ENCODE measurements around the gene HHLA2.
"Not testable (repeated sequence)": the region's sequence is repeated elsewhere in the genome, so short reads cannot be mapped to it uniquely, and the experiment has no call there.

The HHLA2 gene

GRCh38 chr3:108343491-108343890, 47.1 kb downstream of the HHLA2 start:
- Histone ChIP-seq H3K9me3 (ENCODE audit: control insufficient read depth in 1 of 2, low read length in 2 of 2) (no peaks in the 10 kb centered on the region), H3K4me1 (ENCODE audit: control insufficient read depth in 1 of 2, insufficient read depth in 2 of 2, low read length in 2 of 2) (no peaks in the 10 kb centered on the region), H3K27me3 (ENCODE audit: low read depth, low read length) (no peaks in the 10 kb centered on the region), H3K27ac (ENCODE audit: low read length) (no peak overlapping the region), H3K4me3 (ENCODE audit: low read depth in 1 of 2, low read length in 2 of 2) (no peak overlapping the region), H3K36me3 (ENCODE audit: control insufficient read depth in 1 of 2, insufficient read depth in 2 of 2, low read length in 2 of 2) (no peaks in the 10 kb centered on the region)

- Histone ChIP-seq H3K4me1 (ENCODE audit: control insufficient read depth in 1 of 2, insufficient read depth in 2 of 2, low read length in 2 of 2) (no peaks in the 10 kb centered on the region), H3K9me3 (ENCODE audit: control insufficient read depth in 1 of 2, low read length in 2 of 2) (no peaks in the 10 kb centered on the region), H3K27ac (ENCODE audit: low read length) (no peak overlapping the region), H3K4me3 (ENCODE audit: low read depth in 1 of 2, low read length in 2 of 2) (no peak overlapping the region), H3K27me3 (ENCODE audit: low read depth, low read length) (no peaks in the 10 kb centered on the region), H3K36me3 (ENCODE audit: control insufficient read depth in 1 of 2, insufficient read depth in 2 of 2, low read length in 2 of 2) (no peaks in the 10 kb centered on the region)
Observed at GRCh38 chr3:108345492-108346205, 49.3 kb downstream of the HHLA2 start.

GRCh38 chr3:108346301-108347227, 50.2 kb downstream of the HHLA2 start:
- Histone ChIP-seq H3K36me3 (ENCODE audit: control insufficient read depth in 1 of 2, insufficient read depth in 2 of 2, low read length in 2 of 2) (no peaks in the 10 kb centered on the region), H3K27ac (ENCODE audit: low read length) (no peak overlapping the region), H3K9me3 (ENCODE audit: control insufficient read depth in 1 of 2, low read length in 2 of 2) (no peaks in the 10 kb centered on the region), H3K4me3 (ENCODE audit: low read depth in 1 of 2, low read length in 2 of 2) (no peak overlapping the region), H3K27me3 (ENCODE audit: low read depth, low read length) (no peaks in the 10 kb centered on the region), H3K4me1 (ENCODE audit: control insufficient read depth in 1 of 2, insufficient read depth in 2 of 2, low read length in 2 of 2) (no peaks in the 10 kb centered on the region)

DNA sequence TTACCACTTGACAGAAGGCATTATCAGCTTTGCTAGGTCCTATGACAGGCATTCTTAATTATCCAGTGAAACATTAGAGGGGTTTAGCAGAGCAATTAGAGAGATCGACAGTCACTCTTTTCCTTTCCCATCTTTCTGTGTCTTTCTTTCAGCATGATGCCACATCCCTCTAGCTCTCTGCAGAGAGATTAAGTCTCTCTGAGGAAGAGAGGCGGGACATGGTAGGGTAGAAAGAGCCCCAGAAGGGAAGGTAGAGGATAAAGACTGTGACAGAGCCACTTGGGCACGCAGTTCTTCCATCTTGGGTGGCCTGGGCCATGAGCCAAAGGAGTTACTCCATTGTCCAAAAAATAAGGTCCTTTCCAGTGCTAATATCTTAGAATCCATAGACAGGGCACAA, 55.8 kb downstream of the HHLA2 start:
- H3K4me3 ChIP-seq (ENCODE audit: low read depth in 1 of 2, low read length in 2 of 2), result no peak overlapping the region
- no peaks in the 10 kb centered on the region for H3K27me3 ChIP-seq (ENCODE audit: low read depth, low read length)
- H3K4me1 ChIP-seq (ENCODE audit: control insufficient read depth in 1 of 2, insufficient read depth in 2 of 2, low read length in 2 of 2), result no peaks in the 10 kb centered on the region
- H3K9me3 ChIP-seq (ENCODE audit: control insufficient read depth in 1 of 2, low read length in 2 of 2), result no peaks in the 10 kb centered on the region
- H3K36me3 ChIP-seq (ENCODE audit: control insufficient read depth in 1 of 2, insufficient read depth in 2 of 2, low read length in 2 of 2), result no peaks in the 10 kb centered on the region
- H3K27ac ChIP-seq (ENCODE audit: low read length), result no peak overlapping the region

- Histone ChIP-seq H3K27me3 (ENCODE audit: low read depth, low read length) (no peaks in the 10 kb centered on the region), H3K27ac (ENCODE audit: low read length) (no peak overlapping the region)
Observed at GRCh38 chr3:108354562-108354961, 58.2 kb downstream of the HHLA2 start.

GRCh38 chr3:108357042-108357441, 60.7 kb downstream of the HHLA2 start:
- Histone ChIP-seq H3K9me3 (ENCODE audit: control insufficient read depth in 1 of 2, low read length in 2 of 2) (no peaks in the 10 kb centered on the region), H3K27me3 (ENCODE audit: low read depth, low read length) (no peaks in the 10 kb centered on the region), H3K36me3 (ENCODE audit: control insufficient read depth in 1 of 2, insufficient read depth in 2 of 2, low read length in 2 of 2) (no peaks in the 10 kb centered on the region), H3K27ac (ENCODE audit: low read length) (no peak overlapping the region), H3K4me3 (ENCODE audit: low read depth in 1 of 2, low read length in 2 of 2) (no peak overlapping the region), H3K4me1 (ENCODE audit: control insufficient read depth in 1 of 2, insufficient read depth in 2 of 2, low read length in 2 of 2) (no peaks in the 10 kb centered on the region)

More at GRCh38 chr3:108354562-108354961, 58.2 kb downstream of the HHLA2 start:
- H3K9me3 ChIP-seq (ENCODE audit: control insufficient read depth in 1 of 2, low read length in 2 of 2), result no peaks in the 10 kb centered on the region
- H3K4me3 ChIP-seq (ENCODE audit: low read depth in 1 of 2, low read length in 2 of 2), result no peak overlapping the region
- no peaks in the 10 kb centered on the region for H3K4me1 ChIP-seq (ENCODE audit: control insufficient read depth in 1 of 2, insufficient read depth in 2 of 2, low read length in 2 of 2)
- H3K36me3 ChIP-seq (ENCODE audit: control insufficient read depth in 1 of 2, insufficient read depth in 2 of 2, low read length in 2 of 2), result no peaks in the 10 kb centered on the region

DNA sequence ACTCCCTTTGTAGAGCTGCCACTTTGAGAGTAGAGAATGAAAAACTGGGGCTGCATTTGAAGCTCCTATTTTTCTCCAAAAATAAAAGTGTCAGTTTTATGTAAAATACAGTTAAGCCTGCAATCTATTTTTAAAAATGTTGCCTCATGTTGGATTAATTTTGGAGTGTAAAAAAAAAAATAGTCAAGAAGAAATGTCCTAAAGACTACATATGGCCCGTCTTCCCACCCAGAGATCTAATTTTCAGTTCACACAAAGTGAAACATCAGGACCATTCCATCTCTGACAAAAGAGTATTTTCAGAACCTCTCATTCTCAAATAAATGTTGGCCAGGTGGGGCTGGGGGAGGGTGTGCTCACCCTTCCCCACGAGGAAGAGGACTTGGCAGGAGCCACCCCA, 62.7 kb downstream of the HHLA2 start:
- Histone ChIP-seq H3K27me3 (ENCODE audit: low read depth, low read length) (no peaks in the 10 kb centered on the region), H3K4me3 (ENCODE audit: low read depth in 1 of 2, low read length in 2 of 2) (no peak overlapping the region), H3K36me3 (ENCODE audit: control insufficient read depth in 1 of 2, insufficient read depth in 2 of 2, low read length in 2 of 2) (no peaks in the 10 kb centered on the region), H3K27ac (ENCODE audit: low read length) (no peak overlapping the region), H3K9me3 (ENCODE audit: control insufficient read depth in 1 of 2, low read length in 2 of 2) (no peaks in the 10 kb centered on the region), H3K4me1 (ENCODE audit: control insufficient read depth in 1 of 2, insufficient read depth in 2 of 2, low read length in 2 of 2) (no peaks in the 10 kb centered on the region)

DNA sequence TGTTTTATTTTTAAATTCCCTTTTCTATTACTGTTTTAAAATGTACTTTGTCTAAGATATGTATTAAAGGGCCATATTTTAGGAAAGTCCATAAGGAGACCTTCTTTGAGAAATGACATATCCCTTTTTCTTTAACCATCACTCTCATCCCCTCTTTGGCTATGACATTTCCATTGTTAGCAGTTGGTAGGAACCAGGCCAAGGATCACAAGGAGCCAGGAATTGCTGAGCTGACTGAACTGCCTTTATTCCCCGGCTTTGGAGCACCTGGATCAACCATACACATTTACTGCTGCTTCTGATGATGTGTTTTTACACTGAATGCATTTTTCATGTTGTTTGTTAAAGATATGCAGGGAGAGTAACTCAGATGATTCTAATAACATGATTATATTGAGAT, 79.7 kb downstream of the HHLA2 start:
- Histone ChIP-seq H3K36me3 (ENCODE audit: control insufficient read depth in 1 of 2, insufficient read depth in 2 of 2, low read length in 2 of 2) (no peaks in the 10 kb centered on the region), H3K27ac (ENCODE audit: low read length) (no peak overlapping the region), H3K27me3 (ENCODE audit: low read depth, low read length) (no peaks in the 10 kb centered on the region), H3K4me3 (ENCODE audit: low read depth in 1 of 2, low read length in 2 of 2) (no peak overlapping the region), H3K9me3 (ENCODE audit: control insufficient read depth in 1 of 2, low read length in 2 of 2) (no peaks in the 10 kb centered on the region), H3K4me1 (ENCODE audit: control insufficient read depth in 1 of 2, insufficient read depth in 2 of 2, low read length in 2 of 2) (no peaks in the 10 kb centered on the region)

DNA sequence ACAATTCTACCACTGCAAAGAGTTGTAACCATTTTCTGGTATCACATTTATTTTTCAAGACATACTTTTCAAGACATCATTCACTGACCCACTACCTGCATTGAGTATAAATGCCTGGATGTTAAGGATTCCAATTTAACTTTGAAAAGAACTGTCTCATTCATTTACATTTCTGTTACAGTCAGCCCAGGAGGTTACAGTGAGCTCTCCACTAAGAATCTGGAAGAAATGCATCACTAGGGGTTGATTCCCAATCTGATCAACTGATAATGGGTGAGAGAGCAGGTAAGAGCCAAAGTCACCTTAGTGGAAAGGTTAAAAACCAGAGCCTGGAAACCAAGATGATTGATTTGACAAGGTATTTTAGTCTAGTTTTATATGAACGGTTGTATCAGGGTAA, 81.0 kb downstream of the HHLA2 start:
- Histone ChIP-seq H3K27me3 (ENCODE audit: low read depth, low read length) (no peaks in the 10 kb centered on the region), H3K9me3 (ENCODE audit: control insufficient read depth in 1 of 2, low read length in 2 of 2) (no peaks in the 10 kb centered on the region), H3K4me1 (ENCODE audit: control insufficient read depth in 1 of 2, insufficient read depth in 2 of 2, low read length in 2 of 2) (no peaks in the 10 kb centered on the region), H3K27ac (ENCODE audit: low read length) (no peak overlapping the region), H3K36me3 (ENCODE audit: control insufficient read depth in 1 of 2, insufficient read depth in 2 of 2, low read length in 2 of 2) (no peaks in the 10 kb centered on the region), H3K4me3 (ENCODE audit: low read depth in 1 of 2, low read length in 2 of 2) (no peak overlapping the region)

- H3K9me3 ChIP-seq (ENCODE audit: control insufficient read depth in 1 of 2, low read length in 2 of 2), result no peaks in the 10 kb centered on the region
- no peaks in the 10 kb centered on the region for H3K4me1 ChIP-seq (ENCODE audit: control insufficient read depth in 1 of 2, insufficient read depth in 2 of 2, low read length in 2 of 2)
- no peak overlapping the region for H3K4me3 ChIP-seq (ENCODE audit: low read depth in 1 of 2, low read length in 2 of 2)
- no peaks in the 10 kb centered on the region for H3K36me3 ChIP-seq (ENCODE audit: control insufficient read depth in 1 of 2, insufficient read depth in 2 of 2, low read length in 2 of 2)
- H3K27ac ChIP-seq (ENCODE audit: low read length), result no peak overlapping the region
- H3K27me3 ChIP-seq (ENCODE audit: low read depth, low read length), result no peaks in the 10 kb centered on the region
Observed at GRCh38 chr3:108378153-108378951, 82.0 kb downstream of the HHLA2 start.

GRCh38 chr3:108378952-108379342, 82.6 kb downstream of the HHLA2 start:
- H3K9me3 ChIP-seq (ENCODE audit: control insufficient read depth in 1 of 2, low read length in 2 of 2); H3K36me3 ChIP-seq (ENCODE audit: control insufficient read depth in 1 of 2, insufficient read depth in 2 of 2, low read length in 2 of 2); H3K27ac ChIP-seq (ENCODE audit: low read length); H3K4me1 ChIP-seq (ENCODE audit: control insufficient read depth in 1 of 2, insufficient read depth in 2 of 2, low read length in 2 of 2); H3K4me3 ChIP-seq (ENCODE audit: low read depth in 1 of 2, low read length in 2 of 2); H3K27me3 ChIP-seq (ENCODE audit: low read depth, low read length): not testable (repeated sequence)
